NCI-H1417 (cell line): Measurements from ENCODE around the gene KRTAP4-11.
"Not testable (repeated sequence)": the region's sequence is repeated elsewhere in the genome, so short reads cannot be mapped to it uniquely, and the experiment has no call there.

Source experiments
- DNase-seq, 3 experiments: peaks; one replicate each; lab custom pipeline; 2025; lab: John Stamatoyannopoulos, UW

Gene KRTAP4-11

DNA sequence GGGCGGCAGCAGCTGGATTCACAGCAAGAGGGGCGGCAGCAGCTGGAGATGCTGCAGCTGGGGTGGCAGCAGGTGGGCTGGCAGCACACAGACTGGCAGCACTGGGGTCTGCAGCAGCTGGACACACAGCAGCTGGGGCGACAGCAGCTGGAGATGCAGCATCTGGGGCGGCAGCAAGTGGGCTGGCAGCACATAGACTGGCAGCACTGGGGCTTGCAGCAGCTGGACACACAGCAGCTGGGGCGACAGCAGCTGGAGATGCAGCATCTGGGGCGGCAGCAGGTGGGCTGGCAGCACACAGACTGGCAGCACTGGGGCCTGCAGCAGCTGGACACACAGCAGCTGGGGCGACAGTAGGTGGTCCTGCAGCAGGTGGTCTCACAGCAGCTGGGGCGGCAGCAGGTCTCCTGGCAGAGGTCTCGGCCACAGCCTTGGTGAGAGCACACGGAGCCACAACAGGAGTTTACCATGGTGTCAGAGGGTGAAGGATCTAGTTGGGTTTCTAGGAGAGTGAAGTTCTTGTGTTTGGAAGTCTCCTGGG lies at the start of gene KRTAP4-11:
Gene KRTAP4-11 (minus strand): TSS at position 528 of the 541 bp plus-strand sequence. CDS start 58 bp downstream, at position 470.
- not testable (repeated sequence) for DNase-seq

DNA sequence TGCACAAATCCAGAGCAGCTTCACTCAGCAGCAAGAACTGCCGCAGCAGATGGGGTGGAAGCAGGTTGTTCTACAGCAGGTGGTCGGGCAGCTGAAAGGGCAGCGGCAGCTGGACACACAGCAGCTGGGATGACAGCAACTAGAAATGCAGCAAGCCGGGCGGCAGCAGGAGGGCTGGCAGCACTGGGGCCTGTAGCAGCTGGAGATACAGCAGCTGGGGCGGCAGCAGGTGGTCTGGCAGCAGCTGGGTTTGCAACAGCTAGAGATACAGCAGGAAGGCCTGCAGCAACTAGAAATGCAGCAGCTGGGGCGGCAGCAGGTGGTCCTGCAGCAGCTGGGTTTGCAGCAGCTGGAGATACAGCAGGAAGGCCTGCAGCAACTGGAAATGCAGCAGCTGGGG lies 49.4 kb upstream of the KRTAP4-11 start:
- no peak for DNase-seq

DNA sequence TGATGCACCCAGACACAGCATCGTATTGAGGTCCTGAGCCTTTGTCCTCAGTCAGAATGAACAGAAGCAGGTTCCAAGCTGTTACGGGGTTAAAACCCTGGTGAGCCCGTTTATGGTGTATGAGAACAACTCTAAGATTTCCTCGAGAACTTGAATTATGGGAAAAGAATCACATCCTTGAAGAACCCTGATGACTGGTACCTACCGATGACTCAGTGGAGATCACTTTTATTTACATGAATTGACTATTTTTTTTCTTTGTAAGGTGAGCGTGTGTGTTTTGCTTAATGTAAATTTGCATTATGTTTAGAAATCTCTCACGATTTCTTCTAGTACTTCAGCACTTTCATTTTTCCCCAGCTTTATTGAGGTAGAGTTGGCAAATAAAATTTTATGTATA lies 45.7 kb upstream of the KRTAP4-11 start:
- DNase-seq: no peak

DNA sequence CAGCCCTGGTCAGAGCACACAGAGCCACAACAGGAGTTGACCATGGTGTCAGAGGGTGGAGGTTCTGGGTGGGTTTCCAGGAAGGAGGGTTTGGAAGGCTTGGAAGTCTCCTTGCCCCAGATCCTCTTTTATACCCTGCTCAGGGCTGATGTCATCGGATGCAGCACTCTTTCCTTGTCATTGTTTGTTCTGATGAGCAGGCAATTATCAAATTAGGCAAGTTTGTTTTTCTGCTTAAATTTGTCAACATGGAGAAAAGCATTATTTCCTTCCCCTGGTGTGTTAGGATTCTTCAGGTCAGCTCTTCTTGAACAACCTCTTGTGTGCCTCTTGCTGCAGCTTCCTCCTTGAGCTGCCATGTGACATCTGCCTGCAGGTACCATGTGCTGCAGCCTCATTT lies 42.5 kb upstream of the KRTAP4-11 start, which contains the start of gene KRTAP4-4:
Gene KRTAP4-4 (minus strand): TSS at position 101 of the 400 bp plus-strand sequence. CDS start 57 bp downstream, at position 44.
- DNase-seq: no peak

DNA sequence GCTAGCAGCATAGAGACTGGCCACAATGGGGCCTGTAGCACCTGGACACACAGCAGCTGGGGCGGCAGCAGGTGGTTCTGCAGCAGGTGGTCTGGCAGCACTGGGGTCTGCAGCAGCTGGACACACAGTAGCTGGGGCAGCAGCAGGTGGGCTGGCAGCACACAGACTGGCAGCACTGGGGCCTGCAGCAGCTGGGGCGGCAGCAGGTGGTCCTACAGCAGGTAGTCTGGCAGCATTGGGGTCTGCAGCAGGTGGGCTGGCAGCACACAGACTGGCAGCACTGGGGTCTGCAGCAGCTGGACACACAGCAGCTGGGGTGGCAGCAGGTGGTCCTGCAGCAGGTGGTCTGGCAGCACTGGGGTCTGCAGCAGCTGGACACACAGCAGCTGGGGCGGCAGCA lies 42.0 kb upstream of the KRTAP4-11 start:
- not testable (repeated sequence) for DNase-seq

DNA sequence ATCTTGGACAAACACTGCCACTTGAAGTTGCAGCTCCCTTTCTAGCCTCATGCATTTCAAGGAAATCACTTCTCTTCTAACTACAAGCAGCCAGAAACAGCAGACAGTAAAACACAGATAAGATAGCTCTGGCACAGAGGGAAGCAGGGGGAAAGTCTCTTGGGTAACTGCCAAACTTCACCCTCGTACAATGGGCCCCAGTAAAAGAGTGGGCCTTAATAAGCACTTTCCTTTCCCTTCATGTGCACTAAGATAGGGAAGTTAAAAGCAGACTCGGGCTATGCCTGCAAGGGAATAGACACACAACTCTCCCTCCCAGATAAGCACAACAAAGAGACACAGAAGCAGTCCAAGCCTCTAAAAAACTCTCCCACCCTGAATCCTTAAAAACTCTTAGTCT lies 35.7 kb upstream of the KRTAP4-11 start:
- DNase-seq: no peak

DNA sequence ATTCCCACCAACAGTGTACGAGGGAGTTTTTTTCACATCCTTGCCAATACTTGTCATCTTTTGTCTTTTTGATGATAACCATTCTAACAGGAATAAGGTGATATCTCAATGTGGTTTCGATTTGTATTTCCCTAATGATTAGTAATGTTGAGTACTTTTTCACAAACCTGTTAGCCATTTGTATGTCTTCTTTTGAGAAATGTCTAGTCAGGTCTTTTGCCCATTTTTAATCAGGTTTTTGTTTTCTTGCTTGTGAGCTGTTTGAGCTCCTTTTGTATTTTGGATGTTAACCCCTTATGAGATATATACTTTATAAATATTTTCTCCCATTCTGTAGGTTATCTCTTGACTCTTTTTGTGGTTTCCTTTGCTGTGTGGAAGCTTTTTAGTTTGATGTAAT lies 33.4 kb upstream of the KRTAP4-11 start:
- DNase-seq: no peak

DNA sequence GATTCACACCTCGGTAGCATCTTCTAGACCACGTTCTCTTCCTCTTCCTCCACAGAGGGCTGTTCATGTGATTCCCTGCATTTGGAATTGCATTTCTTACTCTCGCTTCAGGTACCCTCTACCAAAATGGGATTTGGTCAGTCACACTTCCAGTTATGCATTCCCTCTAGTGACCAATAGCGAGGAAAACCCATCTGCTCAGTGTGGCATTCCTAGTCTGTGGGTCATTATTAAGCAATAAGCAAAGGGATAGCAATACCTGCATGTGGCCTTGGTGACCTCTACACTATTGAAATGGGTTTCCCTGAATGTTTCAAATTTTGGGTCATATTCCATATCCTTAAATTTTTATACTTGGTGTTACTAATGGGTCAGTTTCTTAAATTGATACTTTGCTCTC lies 31.9 kb upstream of the KRTAP4-11 start:
- no peak for DNase-seq

DNA sequence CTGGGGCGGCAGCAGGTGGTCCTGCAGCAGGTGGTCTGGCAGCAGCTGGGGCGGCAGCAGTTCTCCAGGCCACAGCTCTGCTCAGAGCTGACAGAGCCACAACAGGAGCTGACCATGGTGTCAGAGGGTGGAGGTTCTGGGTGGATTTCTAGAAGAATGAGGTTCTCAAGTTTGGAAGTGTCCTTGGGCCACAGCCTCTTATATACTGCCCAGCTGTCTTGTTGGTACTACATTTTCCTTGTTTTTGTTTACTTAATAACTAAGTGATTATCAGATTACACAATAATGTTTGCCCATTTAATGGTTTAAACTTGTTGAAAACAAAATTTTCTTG lies 31.4 kb upstream of the KRTAP4-11 start, which contains the start of gene KRTAP4-5:
Gene KRTAP4-5 (minus strand): TSS at position 174 of the 334 bp plus-strand sequence. CDS start 58 bp downstream, at position 116.
- no peak for DNase-seq

DNA sequence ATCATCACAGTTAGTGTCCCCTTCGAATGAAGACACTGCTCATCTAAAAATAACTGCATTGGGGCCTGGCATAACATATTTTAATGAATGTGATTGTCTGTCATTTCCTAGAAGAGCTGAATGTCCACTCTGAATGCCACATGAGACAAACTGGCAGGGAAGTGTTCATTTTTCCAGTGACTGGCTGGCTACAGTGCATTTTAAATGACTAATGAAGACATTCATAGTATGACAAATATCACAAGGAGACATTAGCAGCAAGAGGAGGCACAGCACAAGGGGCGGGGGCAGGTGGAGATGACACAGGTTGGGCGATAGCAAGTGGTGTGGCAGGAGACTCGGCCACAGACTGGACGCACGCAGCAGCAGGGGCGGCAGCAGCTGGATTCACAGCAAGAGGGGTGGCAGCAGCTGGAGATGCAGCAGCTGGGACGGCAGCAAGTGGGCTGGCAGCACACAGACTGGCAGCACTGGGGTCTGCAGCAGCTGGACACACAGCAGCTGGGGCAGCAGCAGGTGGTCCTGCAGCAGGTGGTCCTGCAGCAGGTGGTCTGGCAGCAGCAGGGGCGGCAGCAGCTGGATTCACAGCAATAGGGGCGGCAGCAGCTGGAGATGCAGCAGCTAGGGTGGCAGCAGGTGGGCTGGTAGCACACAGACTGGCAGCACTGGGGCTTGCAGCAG lies 30.9 kb upstream of the KRTAP4-11 start:
- DNase-seq: not testable (repeated sequence)

DNA sequence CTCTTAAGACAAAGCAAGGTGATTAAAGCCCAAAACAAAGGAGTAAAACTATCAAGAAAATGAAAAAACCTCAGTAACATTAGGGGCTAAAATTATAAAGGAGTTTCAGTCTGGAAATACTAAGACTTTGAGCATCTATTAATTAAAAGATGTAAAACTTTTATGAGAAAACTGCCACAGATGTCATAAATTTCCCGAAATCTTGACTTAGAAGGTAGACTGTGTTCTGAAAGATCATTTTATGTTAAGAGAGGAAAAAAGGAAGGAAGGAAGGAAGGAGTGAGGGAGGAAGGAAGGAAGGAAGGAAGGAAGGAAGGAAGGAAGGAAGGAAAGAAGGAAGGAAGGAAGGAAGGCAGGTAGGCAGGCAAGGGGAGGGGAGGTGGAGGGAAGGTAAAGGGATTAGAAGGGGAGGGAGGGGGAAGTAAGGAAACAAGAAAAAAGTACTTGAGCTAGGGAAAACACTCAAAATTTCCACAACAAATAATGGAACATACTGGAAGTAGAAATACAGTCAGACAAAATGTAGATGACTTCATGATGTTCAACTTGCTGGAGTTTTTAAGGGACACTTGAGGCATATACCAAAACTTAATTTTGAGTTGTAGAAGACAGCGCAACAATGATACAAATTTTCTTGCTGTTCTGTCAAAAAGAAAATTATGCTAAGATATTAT lies 29.5 kb upstream of the KRTAP4-11 start:
- DNase-seq: no peak

DNA sequence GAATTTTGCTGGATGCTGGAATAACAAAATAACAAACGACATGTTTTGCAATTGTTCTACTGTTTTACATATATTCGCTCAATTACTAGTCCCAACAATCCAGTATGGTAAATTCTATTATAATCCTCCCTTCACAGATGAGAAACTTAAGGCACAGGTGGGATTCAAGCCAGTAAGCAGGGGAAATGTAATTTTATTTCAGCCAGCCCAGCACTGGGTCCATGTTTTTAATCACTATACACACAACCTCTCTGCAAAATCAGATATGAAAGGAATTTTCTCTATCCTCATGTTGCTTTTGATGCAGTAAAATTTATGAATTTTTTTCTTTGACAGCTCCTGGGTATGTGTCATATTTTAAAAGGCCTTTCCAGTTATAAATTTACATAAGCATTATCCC lies 27.1 kb upstream of the KRTAP4-11 start:
- DNase-seq: no peak

DNA sequence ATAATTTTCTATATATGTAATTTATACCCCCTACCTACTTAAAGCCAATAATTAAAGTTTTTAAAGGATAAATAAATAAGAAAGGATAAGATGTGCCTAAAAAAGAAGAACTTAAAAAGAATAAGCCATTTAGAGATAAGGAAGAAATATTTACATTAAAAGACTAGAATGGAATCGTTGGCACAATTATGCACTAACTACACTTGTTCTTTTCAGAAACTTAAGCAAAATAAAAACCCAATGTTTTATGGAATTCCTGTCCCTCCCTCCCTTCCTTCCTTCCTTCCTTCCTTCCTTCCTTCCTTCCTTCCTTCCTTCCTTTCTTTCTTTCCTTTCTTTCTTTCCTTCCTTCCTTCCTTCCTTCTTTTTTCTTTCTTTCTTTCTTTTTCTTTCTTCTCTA lies 26.7 kb upstream of the KRTAP4-11 start:
- no peak for DNase-seq

DNA sequence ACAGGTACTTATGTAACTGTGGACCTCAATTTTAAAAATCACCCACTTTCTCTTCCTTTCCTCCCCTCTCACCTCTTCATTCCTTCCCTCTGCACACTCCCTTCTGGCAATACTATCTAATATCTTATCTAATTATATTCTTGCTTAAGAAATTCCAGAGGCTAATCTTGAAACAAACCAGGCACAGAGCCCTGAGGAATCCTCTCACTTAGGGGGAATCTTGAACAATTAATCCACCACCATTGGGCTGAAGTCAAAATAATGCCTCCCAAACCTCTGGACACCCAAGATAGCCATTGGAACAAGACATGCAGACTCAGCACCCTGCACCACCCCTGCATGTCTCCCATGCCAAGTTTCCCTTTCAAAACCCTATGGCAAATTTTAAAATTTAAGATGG lies 23.2 kb upstream of the KRTAP4-11 start:
- DNase-seq: no peak

DNA sequence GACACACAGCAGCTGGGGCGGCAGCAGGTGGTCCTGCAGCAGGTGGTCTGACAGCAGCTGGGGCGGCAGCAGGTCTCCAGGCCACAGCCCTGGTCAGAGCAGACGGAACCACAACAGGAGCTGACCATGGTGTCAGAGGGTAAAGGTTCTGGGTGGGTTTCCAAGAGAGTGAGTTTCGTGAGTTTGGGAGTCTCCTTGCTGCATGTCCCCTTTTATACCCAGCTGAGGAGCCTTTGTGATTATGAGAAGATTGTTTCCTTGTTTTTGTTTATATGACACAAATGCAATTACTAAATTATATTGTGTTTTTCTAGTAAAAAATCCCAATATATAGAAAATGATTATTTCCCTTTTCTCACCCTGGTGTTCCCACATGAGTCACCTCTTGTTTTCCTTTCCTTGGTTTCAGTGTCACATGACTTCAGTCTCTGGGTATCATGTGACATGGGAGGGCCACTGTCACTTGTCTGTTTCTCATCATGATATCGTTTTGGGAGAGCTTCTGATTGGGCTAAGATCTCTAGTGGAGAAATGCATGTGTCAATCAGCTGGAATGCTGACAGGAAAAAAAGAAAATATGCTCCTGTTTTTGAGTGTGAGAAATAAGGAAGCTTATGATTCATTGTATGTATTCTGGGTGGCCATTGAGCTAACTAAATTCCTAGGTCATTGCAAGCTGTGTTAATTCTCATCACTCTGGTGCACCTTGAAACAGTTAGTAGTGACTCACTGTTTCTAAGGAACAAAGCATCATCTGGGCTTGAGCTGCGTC lies 22.4 kb upstream of the KRTAP4-11 start, which contains the start of gene KRTAP4-6:
Gene KRTAP4-6 (minus strand): TSS at position 185 of the 772 bp plus-strand sequence. CDS start 57 bp downstream, at position 128.
- no peak for DNase-seq

DNA sequence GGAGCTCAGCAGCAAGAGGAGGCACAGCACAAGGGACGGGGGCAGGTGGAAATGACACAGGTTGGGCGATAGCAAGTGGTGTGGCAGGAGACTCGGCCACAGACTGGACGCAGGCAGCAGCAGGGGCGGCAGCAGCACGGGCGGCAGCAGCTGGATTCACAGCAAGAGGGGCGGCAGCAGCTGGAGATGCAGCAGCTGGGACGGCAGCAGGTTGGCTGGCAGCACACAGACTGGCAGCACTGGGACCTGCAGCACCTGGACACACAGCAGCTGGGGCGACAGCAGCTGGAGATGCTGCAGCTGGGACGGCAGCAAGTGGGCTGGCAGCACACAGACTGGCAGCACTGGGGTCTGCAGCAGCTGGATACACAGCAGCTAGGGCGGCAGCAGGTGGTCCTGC lies 21.7 kb upstream of the KRTAP4-11 start:
- not testable (repeated sequence) for DNase-seq

DNA sequence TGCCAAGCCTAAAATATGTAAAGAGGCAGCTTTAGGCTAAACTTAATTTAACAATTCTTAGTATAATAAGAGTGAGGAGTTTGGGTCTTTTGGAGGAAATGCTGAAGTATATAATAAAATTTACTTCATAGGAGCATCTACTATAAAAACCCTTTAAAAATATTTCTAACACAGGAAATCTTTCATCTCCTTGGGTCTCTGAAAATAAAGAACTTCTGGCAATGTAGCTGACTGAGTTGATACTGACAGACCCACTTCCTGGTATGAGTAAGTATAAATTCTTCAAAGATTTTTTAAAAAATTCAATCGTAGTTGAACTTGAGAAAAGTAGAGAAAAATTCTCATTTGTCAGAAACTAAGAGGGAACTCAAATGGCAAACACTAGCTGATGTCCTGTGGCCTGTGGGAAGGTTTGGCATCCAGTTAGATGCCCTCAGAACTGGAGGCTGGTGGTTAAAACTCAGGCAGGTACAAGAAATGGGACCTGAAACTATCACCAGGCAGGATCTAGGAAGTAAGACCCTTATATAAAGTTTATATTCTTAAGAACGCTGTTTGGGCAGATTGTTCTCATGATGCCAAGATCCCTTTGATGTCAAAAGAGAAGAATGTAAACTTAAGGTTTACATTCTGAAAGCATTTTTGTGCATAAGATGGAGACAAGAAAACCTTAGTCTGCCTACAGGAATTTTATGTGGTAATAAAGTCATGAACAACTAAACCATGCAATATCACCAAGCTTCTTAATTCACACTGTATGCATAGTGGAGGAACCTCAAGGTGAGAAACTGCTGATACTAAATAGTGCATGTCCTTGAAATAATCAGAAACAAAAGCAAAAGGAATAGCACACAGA lies 15.9 kb upstream of the KRTAP4-11 start:
- DNase-seq: no peak

DNA sequence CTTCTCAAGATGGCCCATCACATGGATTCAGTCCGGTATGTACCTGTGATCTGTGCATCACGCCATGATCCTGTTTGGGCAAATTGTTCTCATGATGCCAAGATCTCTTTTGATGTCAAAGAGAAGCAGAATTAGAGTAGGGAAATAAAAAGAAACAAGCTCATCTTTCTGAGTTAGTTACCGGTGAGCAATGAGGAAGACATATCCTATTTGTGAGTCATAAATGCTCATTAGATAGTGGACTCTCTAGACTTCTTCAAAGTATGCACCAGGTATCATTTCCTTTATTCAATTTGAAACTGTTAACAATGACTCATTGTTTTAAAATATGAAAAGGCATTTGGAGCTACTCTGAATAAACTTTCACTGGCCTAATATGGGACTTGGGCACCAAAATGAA lies 13.8 kb upstream of the KRTAP4-11 start:
- no peak for DNase-seq

DNA sequence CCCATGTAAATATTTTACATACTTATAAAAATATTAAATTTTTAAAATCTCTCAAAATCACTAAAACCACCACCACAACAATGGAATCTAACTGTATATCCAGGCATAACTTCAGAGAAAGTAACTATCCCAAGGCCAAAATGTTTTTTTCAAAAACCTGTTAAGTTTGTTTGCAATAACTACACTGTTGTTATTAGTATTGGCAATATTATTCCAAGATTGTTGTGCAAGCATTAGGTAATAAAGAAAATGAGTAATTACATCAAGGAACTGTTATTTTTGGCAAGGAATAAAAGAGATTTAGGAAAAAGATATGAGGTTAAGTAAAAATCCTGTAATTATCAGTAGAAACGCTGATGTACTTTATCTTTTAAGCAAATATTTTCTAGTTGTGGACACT lies 9.2 kb upstream of the KRTAP4-11 start:
- DNase-seq: no peak

DNA sequence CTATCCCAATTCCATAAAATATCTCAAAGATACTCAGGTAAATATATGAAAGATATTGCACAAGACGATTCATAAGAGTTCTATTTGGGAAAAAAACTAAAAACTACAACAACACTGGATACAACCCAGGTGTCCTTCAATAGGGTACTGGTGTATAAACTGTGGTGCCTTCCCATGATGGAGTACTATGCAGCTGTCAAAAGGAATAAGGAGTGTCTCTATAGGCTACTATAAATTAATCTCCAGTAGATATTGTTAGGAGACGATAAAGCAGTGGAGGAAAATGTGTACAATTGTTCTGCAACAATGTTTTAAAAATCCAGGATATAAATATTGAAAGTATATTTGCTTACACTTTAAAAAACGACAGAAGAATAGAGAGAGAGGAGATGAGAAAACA lies 8.2 kb upstream of the KRTAP4-11 start:
- DNase-seq: no peak

DNA sequence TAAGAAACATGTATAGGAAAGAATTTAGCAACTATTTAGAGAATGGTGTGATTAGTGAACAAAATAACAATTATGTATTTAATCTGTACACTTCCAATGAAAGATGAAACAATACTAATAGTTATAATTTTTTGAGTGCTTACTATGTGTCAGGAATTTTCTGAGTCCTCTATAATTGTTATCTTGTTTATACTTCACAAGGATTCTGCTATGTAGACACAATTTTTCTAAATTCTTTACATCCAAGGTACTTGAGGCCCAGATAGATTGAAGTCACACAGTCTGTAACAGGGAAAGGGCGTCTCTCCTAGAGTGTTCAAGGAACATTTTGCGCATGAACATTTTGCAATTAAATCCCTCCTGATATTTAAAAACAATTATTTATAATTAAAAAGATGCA lies 6.9 kb upstream of the KRTAP4-11 start:
- no peak for DNase-seq
